ENCODE data around the gene AHCYL2. TPM values are rescaled to one million over a fixed set of nuclear protein-coding genes. Genes with fewer than 3 reads are reported as not detected.
A peak's percentile ranks its signal among the peaks of the same experiment; 100 is the strongest.

Gene AHCYL2
- polyA plus RNA-seq, 3 donors, result 10.7 to 14.6 (median 12.1) TPM

GRCh38 chr7:129433847-129434674 is 209.2 kb downstream of the AHCYL2 start, which contains the start of gene STRIP2:
Gene STRIP2, plus strand, starts transcription at chr7:129434432. Its CDS starts 41 bp downstream, at chr7:129434473.
- H3K9ac ChIP-seq (ENCODE audit: insufficient read depth, low read length, poor library complexity, severe bottlenecking), result peak within 1 kb of the TSS; percentile 59
- H3K4me3 Mint-ChIP-seq, result peak within 1 kb of the TSS; percentile 90 to 98
- H3K27ac Mint-ChIP-seq, result peak within 1 kb of the TSS in 5 of 7 donors; percentile 31 to 78 (median 68)
- H3K4me2 ChIP-seq (replicated peaks; ENCODE audit: extremely low read depth, low read length, poor library complexity, severe bottlenecking), result peak within 1 kb of the TSS; percentile 87
- H3K79me2 ChIP-seq (ENCODE audit: insufficient read depth, low read length), result no peaks in the 10 kb centered on the region
- peak within 1 kb of the TSS; percentile 59 to 83 (median 71) for H3K4me3 ChIP-seq (replicated peaks in 1 of 3; ENCODE audit: low read depth in 2 of 3, low read length in 3 of 3)
- no peaks in the 10 kb centered on the region for H3K36me3 ChIP-seq (replicated peaks in 1 of 2; ENCODE audit: control insufficient read depth in 1 of 2, insufficient read depth in 2 of 2, low read length in 2 of 2)
- H2AFZ ChIP-seq (ENCODE audit: insufficient read depth, low read depth, low read length, poor library complexity, severe bottlenecking), result peak within 1 kb of the TSS; percentile 99
- H3K9me3 Mint-ChIP-seq, result no peaks in the 10 kb centered on the region
- peaks cover 17 to 19% of the 10 kb centered on the region in 2 donors for H3K4me1 ChIP-seq (ENCODE audit: control insufficient read depth in 1 of 2, insufficient read depth in 2 of 2, low read length in 2 of 2)
- peaks cover 7 to 8% of the 10 kb centered on the region in 2 donors for H3K36me3 Mint-ChIP-seq
- H3K4me1 Mint-ChIP-seq, result peaks cover 25% of the 10 kb centered on the region
- H3K27ac ChIP-seq (ENCODE audit: low read depth in 1 of 2, low read length in 2 of 2), result no peak within 1 kb of the TSS
- peaks cover 0 to 4% of the 10 kb centered on the region in 2 donors for H3K9me3 ChIP-seq (replicated peaks in 1 of 2; ENCODE audit: control insufficient read depth in 1 of 2, insufficient read depth in 1 of 2, low read length in 2 of 2)
- H4K20me1 ChIP-seq (ENCODE audit: insufficient read depth, low read length), result no peaks in the 10 kb centered on the region
- WGBS (ENCODE audit: insufficient coverage), result under 1% methylated on average over 60 of the region's 75 CpGs
- H3K27me3 Mint-ChIP-seq (ENCODE audit: low read depth in 3 of 3), result peaks cover 39 to 48% (median 44%) of the 10 kb centered on the region in 3 donors
- peak; percentile 57 to 78 (median 68) for DNase-seq
- H3K27me3 ChIP-seq (ENCODE audit: control insufficient read depth in 2 of 2, insufficient read depth in 2 of 2, low read length in 2 of 2), result peaks cover 32 to 44% of the 10 kb centered on the region in 2 donors
- intact Hi-C loops (cut with micrococcal nuclease), result loop anchor here in 1 of 2 donors (5.0 kb wide), 1 partner anchor 52 kb away; no protein-coding TSS in a partner anchor
- TF ChIP-seq CTCF (IDR thresholded peaks at IDR 0.05), result no peak

GRCh38 chr7:129434675-129435318 is 210.0 kb downstream of the AHCYL2 start:
- H3K27me3 ChIP-seq (ENCODE audit: control insufficient read depth in 2 of 2, insufficient read depth in 2 of 2, low read length in 2 of 2), result peaks cover 32 to 44% of the 10 kb centered on the region in 2 donors
- peak overlapping the region; percentile 59 to 83 (median 71) for H3K4me3 ChIP-seq (replicated peaks in 1 of 3; ENCODE audit: low read depth in 2 of 3, low read length in 3 of 3)
- no peaks in the 10 kb centered on the region for H3K36me3 ChIP-seq (replicated peaks in 1 of 2; ENCODE audit: control insufficient read depth in 1 of 2, insufficient read depth in 2 of 2, low read length in 2 of 2)
- H3K36me3 Mint-ChIP-seq, result peaks cover 4 to 5% of the 10 kb centered on the region in 2 donors
- peak in 1 of 3 donors; percentile 3 for DNase-seq
- H3K4me3 Mint-ChIP-seq, result peak overlapping the region; percentile 90 to 98
- H3K4me1 Mint-ChIP-seq, result peaks cover 29% of the 10 kb centered on the region
- WGBS (ENCODE audit: insufficient coverage), result under 1% methylated on average over 27 of the region's 44 CpGs
- intact Hi-C loops (cut with micrococcal nuclease), result loop anchor here in 1 of 2 donors (5.0 kb wide), 1 partner anchor 52 kb away; no protein-coding TSS in a partner anchor
- H3K9me3 ChIP-seq (replicated peaks in 1 of 2; ENCODE audit: control insufficient read depth in 1 of 2, insufficient read depth in 1 of 2, low read length in 2 of 2), result peaks cover 0 to 4% of the 10 kb centered on the region in 2 donors
- H3K27ac Mint-ChIP-seq, result peak overlapping the region in 1 of 7 donors; percentile 30
- H4K20me1 ChIP-seq (ENCODE audit: insufficient read depth, low read length), result no peaks in the 10 kb centered on the region
- peaks cover 17 to 20% of the 10 kb centered on the region in 2 donors for H3K4me1 ChIP-seq (ENCODE audit: control insufficient read depth in 1 of 2, insufficient read depth in 2 of 2, low read length in 2 of 2)
- peak overlapping the region; percentile 99 for H2AFZ ChIP-seq (ENCODE audit: insufficient read depth, low read depth, low read length, poor library complexity, severe bottlenecking)
- no peaks in the 10 kb centered on the region for H3K9me3 Mint-ChIP-seq
- peaks cover 39 to 48% (median 44%) of the 10 kb centered on the region in 3 donors for H3K27me3 Mint-ChIP-seq (ENCODE audit: low read depth in 3 of 3)
- no peak for TF ChIP-seq CTCF (IDR thresholded peaks at IDR 0.05)
- peak overlapping the region; percentile 87 for H3K4me2 ChIP-seq (replicated peaks; ENCODE audit: extremely low read depth, low read length, poor library complexity, severe bottlenecking)
- H3K79me2 ChIP-seq (ENCODE audit: insufficient read depth, low read length), result no peaks in the 10 kb centered on the region
- peak overlapping the region; percentile 59 for H3K9ac ChIP-seq (ENCODE audit: insufficient read depth, low read length, poor library complexity, severe bottlenecking)
- H3K27ac ChIP-seq (ENCODE audit: low read depth in 1 of 2, low read length in 2 of 2), result no peak overlapping the region
